Body of pancreas (tissue), 4 donors: ENCODE results near the gene RASGEF1C.

ENCODE experiments used
- POLR2A ChIP-seq, 3 donors: fragments of 450-650 bp; IDR thresholded peaks; one replicate each; pipeline ENCODE4 v1.6.1; 2016; ENCODE audit warnings: antibody characterized with exemption in 3 of 3, mild to moderate bottlenecking in 2 of 3
- TF ChIP-seq, protein P1 (sequence below), 7 experiments: fragments of 450-650 bp in 4 of 7; fragments of 200-600 bp in 3 of 7; sonication (generic) in 3 of 7; IDR thresholded peaks; one replicate each; pipeline ENCODE4 v1.5.1; 2016 to 2019; ENCODE audit warnings: antibody characterized with exemption in 7 of 7

DNA sequence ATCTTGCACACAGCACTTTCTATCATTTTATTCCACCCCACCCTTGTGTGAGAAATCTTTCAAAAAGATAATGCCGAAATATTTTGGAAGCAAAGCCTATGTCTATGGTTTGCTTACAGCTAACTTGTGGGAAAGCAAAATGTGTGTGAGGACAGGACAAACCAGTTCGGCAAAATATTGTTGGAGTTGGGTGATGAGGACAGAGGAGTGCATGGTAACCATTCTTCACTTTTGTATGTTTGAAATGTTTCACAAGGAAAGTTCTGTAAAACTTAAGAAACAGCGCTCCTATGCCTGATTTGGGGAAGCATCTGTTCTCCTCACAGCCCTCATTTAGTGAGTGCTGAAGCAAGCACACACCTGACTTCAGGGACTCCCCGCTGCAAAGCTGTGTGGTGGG is 75.5 kb downstream of the RASGEF1C start:
- TF ChIP-seq, protein P1, sequence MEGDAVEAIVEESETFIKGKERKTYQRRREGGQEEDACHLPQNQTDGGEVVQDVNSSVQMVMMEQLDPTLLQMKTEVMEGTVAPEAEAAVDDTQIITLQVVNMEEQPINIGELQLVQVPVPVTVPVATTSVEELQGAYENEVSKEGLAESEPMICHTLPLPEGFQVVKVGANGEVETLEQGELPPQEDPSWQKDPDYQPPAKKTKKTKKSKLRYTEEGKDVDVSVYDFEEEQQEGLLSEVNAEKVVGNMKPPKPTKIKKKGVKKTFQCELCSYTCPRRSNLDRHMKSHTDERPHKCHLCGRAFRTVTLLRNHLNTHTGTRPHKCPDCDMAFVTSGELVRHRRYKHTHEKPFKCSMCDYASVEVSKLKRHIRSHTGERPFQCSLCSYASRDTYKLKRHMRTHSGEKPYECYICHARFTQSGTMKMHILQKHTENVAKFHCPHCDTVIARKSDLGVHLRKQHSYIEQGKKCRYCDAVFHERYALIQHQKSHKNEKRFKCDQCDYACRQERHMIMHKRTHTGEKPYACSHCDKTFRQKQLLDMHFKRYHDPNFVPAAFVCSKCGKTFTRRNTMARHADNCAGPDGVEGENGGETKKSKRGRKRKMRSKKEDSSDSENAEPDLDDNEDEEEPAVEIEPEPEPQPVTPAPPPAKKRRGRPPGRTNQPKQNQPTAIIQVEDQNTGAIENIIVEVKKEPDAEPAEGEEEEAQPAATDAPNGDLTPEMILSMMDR (IDR thresholded peaks at IDR 0.05) = no peak
- TF ChIP-seq POLR2A (IDR thresholded peaks at IDR 0.05) = no peak
